ENCODE results near the gene FANCE.
"Not testable (repeated sequence)": the region's sequence is repeated elsewhere in the genome, so short reads cannot be mapped to it uniquely, and the experiment has no call there.

The FANCE gene

GRCh38 chr6:35497571-35498421, 45.7 kb downstream of the FANCE start:
- DNase-seq (ENCODE audit: low read depth in 2 of 2): no peak

GRCh38 chr6:35498422-35499067, 46.4 kb downstream of the FANCE start:
- no peak for DNase-seq (ENCODE audit: low read depth in 2 of 2)

- DNase-seq (ENCODE audit: low read depth in 2 of 2): no peak
Observed at GRCh38 chr6:35499372-35499771, 47.2 kb downstream of the FANCE start.

DNA sequence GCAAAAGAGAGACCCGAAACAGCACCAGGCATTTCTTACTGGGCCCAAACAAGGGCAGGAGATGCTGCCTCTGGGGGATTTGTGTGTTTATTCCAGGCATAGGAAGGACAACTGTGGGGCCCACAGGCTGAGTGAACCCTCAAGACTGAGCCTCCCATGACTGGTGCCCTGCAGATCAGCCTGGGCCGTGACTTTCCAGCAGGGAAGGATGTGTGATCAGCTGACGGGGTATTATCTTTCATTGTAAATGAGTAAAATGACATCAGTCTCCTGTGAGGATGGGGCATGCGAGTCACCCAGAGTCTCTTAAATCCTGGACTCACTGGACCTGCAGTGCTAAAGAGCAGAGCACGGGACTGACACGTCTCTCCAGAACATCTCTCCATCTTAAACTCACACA, 48.6 kb downstream of the FANCE start:
- DNase-seq (ENCODE audit: low read depth in 2 of 2): no peak

- DNase-seq (ENCODE audit: low read depth in 2 of 2): no peak
Observed at GRCh38 chr6:35501784-35502183, 49.6 kb downstream of the FANCE start.

GRCh38 chr6:35503534-35503933, 51.4 kb downstream of the FANCE start:
- DNase-seq (ENCODE audit: low read depth in 2 of 2): no peak

- no peak for DNase-seq (ENCODE audit: low read depth in 2 of 2)
Observed at GRCh38 chr6:35505999-35506412, 53.9 kb downstream of the FANCE start.

- DNase-seq (ENCODE audit: low read depth in 2 of 2): no peak
Observed at GRCh38 chr6:35506536-35506935, 54.4 kb downstream of the FANCE start.

DNA sequence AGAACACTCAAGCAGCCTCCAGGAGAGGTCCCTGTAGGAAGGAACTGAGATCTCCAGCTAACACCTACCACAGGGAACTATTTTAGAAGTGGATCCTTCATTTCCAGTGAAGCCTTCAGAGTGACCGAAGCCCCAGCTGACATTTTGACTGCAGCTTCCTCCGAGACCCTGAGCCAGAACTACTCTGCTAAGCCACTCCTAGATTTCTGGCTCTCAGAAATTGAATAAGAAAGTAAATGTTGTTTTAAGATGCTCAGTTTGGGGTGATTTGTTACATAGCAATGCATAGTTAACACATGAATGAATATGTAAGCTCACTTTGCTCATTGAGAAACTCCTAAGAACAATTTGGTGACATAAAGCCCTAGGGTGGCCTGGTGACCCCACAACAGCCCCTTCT, 55.1 kb downstream of the FANCE start:
- DNase-seq (ENCODE audit: low read depth in 2 of 2): no peak

GRCh38 chr6:35508027-35508426, 55.9 kb downstream of the FANCE start:
- no peak for DNase-seq (ENCODE audit: low read depth in 2 of 2)

DNA sequence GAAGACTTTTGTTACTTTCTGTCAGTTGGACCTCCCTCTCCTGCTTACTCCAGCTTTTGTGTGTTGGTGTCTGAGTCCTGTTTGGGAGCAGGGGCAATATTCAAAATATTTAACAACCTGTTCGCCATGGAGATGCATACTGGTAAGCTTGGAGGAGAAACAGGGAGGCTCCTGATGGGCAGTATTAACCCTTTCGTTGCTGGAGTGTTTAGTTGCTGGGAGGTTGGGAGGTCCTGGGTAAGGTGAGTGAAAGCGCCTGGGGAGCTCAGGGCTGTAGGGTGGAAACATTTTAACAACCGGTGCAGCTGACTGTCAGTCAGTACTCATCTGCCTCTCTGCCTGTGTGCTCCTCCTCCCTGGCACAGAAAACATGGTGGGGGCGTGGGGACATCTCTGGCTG, 56.4 kb downstream of the FANCE start:
- no peak for DNase-seq (ENCODE audit: low read depth in 2 of 2)

GRCh38 chr6:35510916-35511561, 58.9 kb downstream of the FANCE start:
- no peak for DNase-seq (ENCODE audit: low read depth in 2 of 2)

- no peak for DNase-seq (ENCODE audit: low read depth in 2 of 2)
Observed at GRCh38 chr6:35511562-35511941, 59.4 kb downstream of the FANCE start.

DNA sequence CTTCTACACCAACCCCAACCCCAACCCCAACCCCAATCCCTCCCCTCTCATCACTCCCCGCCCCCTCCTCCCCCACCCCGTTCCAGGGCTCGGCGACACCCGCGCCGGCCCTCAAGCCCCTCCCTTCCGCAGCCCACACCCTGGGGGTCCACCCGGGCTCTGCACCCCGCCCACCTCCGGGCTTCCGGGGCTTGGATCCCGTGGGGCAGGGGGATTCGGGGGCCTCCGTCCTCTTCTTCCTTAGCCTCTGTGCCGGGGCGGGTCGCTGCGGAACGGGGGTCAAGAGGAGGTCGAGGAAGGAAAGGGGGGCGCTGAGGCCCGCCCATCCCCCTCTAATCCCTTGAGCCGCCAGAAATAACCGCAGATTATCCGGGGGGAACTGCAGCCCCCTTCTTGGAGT, 59.9 kb downstream of the FANCE start:
- DNase-seq (ENCODE audit: low read depth in 2 of 2): no peak

- no peak for DNase-seq (ENCODE audit: low read depth in 2 of 2)
Observed at GRCh38 chr6:35512740-35513139, 60.6 kb downstream of the FANCE start, which contains the start of gene TULP1. Gene TULP1, minus strand, starts transcription at chr6:35512896. Its CDS starts 38 bp downstream, at chr6:35512858.

GRCh38 chr6:35514587-35514986, 62.4 kb downstream of the FANCE start:
- no peak for DNase-seq (ENCODE audit: low read depth in 2 of 2)

- DNase-seq (ENCODE audit: low read depth in 2 of 2): not testable (repeated sequence)
Observed at GRCh38 chr6:35515939-35516338, 63.8 kb downstream of the FANCE start.
